Mesendoderm (in vitro differentiated cells): ENCODE measurements around the gene MKRN2.

Experiments
- DNase-seq: peaks from one replicate; pipeline ENCODE4 v3.0.0; 2013
- H2AK5ac ChIP-seq: 2 replicates; pipeline ENCODE4 v1.6.1; 2013; ENCODE audit warnings: low read length, inconsistent platforms
- H2BK120ac ChIP-seq: 2 replicates; pipeline ENCODE4 v1.6.1; 2013; ENCODE audit warnings: low read depth, mild to moderate bottlenecking, low read length, moderate library complexity, mixed read lengths
- H2BK15ac ChIP-seq: replicated peaks from 2 replicates; pipeline ENCODE4 v1.6.1; 2013; ENCODE audit warnings: low read depth, mild to moderate bottlenecking, moderate library complexity
- H2BK5ac ChIP-seq: 2 replicates; pipeline ENCODE4 v1.6.1; 2013; ENCODE audit warnings: low read length, inconsistent platforms
- H3K18ac ChIP-seq: 2 replicates; pipeline ENCODE4 v1.6.1; 2013; ENCODE audit warnings: mild to moderate bottlenecking, low read length, mixed read lengths
- H3K23ac ChIP-seq: one replicate; pipeline ENCODE4 v1.6.1; 2013; ENCODE audit warnings: low read length
- H3K27ac ChIP-seq: 2 replicates; pipeline ENCODE4 v1.5.1; 2013; ENCODE audit warnings: low read depth, mild to moderate bottlenecking, inconsistent platforms, low read length, moderate library complexity
- H3K27me3 ChIP-seq: 2 replicates; pipeline ENCODE4 v1.6.1; 2013; ENCODE audit warnings: low read length, control low read depth, mild to moderate bottlenecking, inconsistent platforms; ENCODE audit not compliant: insufficient read depth, poor library complexity
- H3K36me3 ChIP-seq: 2 replicates; pipeline ENCODE4 v1.6.1; 2013; ENCODE audit warnings: low read length, inconsistent platforms; ENCODE audit not compliant: control insufficient read depth, insufficient read depth
- H3K4ac ChIP-seq: one replicate; pipeline ENCODE4 v1.6.1; 2013; ENCODE audit warnings: low read depth, mild to moderate bottlenecking, low read length, moderate library complexity
- H3K4me1 ChIP-seq: 2 replicates; pipeline ENCODE4 v1.6.1; 2013; ENCODE audit warnings: low read depth, low read length, inconsistent platforms; ENCODE audit not compliant: control insufficient read depth
- H3K4me2 ChIP-seq: 2 replicates; pipeline ENCODE4 v1.6.1; 2013; ENCODE audit warnings: low read length
- H3K4me3 ChIP-seq: 2 replicates; pipeline ENCODE4 v1.5.1; 2013; ENCODE audit warnings: mild to moderate bottlenecking, low read length
- H3K56ac ChIP-seq: one replicate; pipeline ENCODE4 v1.6.1; 2013; ENCODE audit warnings: low read length
- H3K79me1 ChIP-seq: 2 replicates; pipeline ENCODE4 v1.6.1; 2013; ENCODE audit warnings: low read length, inconsistent platforms
- H3K79me2 ChIP-seq: 2 replicates; pipeline ENCODE4 v1.6.1; 2013; ENCODE audit warnings: mild to moderate bottlenecking, low read length; ENCODE audit not compliant: control insufficient read depth, insufficient read depth
- H3K9ac ChIP-seq: 2 replicates; pipeline ENCODE4 v1.6.1; 2013; ENCODE audit warnings: low read length, inconsistent platforms
- H4K5ac ChIP-seq: one replicate; pipeline ENCODE4 v1.6.1; 2013; ENCODE audit warnings: low read length
- H4K8ac ChIP-seq: one replicate; pipeline ENCODE4 v1.6.1; 2013; ENCODE audit warnings: low read depth, mild to moderate bottlenecking, control low read depth, low read length, moderate library complexity
- WGBS: extraction: QIAGEN DNeasy Blood & Tissue Kit; methylation state at CpG from one replicate; pipeline ENCODE4 v1.1.7; 2013; ENCODE audit warnings: low lambda C conversion rate, missing lambda C conversion rate; ENCODE audit not compliant: insufficient coverage; ENCODE audit errors: extremely low coverage; 5-methylcytosine and 5-hydroxymethylcytosine counted together

Gene MKRN2

DNA sequence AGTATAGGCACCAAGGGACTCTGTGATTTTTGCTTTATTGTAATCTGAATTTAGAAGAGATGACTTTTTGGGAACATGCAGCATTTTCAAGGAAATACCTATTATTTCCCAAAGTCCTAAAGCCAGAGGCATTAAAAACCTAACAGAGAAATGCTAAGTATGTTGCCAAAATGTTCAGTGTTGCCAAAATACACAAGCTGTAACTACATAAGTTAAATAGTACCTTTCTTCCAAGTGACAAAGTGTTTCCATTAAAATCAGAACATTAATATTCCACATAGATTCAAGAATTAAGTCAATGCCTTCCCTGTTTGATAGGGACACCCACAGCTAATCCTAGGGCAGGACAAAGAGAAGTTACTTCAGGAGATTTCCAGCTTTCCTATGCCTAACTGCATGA is 42.0 kb downstream of the MKRN2 start:
- no peak overlapping the region for H2BK5ac ChIP-seq
- no peak overlapping the region for H3K27ac ChIP-seq
- no peak overlapping the region for H4K8ac ChIP-seq
- no peak overlapping the region for H2BK120ac ChIP-seq
- H3K4me3 ChIP-seq, result no peak overlapping the region
- H3K18ac ChIP-seq, result no peak overlapping the region
- no peak overlapping the region for H2BK15ac ChIP-seq
- no peaks in the 10 kb centered on the region for H3K79me2 ChIP-seq
- H3K9ac ChIP-seq, result no peak overlapping the region
- no peak overlapping the region for H3K4ac ChIP-seq
- H3K79me1 ChIP-seq, result no peaks in the 10 kb centered on the region
- no peak overlapping the region for H2AK5ac ChIP-seq
- no peaks in the 10 kb centered on the region for H3K27me3 ChIP-seq
- H3K23ac ChIP-seq, result no peak overlapping the region
- no peak overlapping the region for H3K4me2 ChIP-seq
- H4K5ac ChIP-seq, result no peak overlapping the region
- no peak for DNase-seq
- H3K36me3 ChIP-seq, result peaks cover 13% of the 10 kb centered on the region
- no peak overlapping the region for H3K56ac ChIP-seq
- H3K4me1 ChIP-seq, result no peaks in the 10 kb centered on the region

DNA sequence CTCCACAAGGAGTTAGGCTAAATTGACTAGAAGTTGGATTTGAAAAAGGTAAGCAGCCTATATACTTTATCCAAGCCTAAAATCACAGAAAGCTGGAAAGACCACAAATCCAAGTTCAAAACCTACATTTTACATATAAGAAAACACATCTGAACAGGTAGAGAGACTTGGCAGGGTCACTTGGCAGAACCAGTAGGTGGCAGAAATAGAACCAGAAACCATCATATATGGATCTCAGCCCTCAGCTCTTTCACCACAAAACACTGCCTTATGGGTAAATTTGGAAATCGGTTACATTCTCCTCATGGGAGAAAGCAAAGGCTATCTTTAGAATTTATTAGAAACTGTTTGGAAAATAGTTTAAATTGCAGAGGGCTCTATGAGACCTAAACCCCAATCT is 44.2 kb downstream of the MKRN2 start:
- no peak overlapping the region for H3K56ac ChIP-seq
- H4K8ac ChIP-seq, result no peak overlapping the region
- H4K5ac ChIP-seq, result no peak overlapping the region
- no peaks in the 10 kb centered on the region for H3K79me1 ChIP-seq
- no peak overlapping the region for H2BK120ac ChIP-seq
- no peaks in the 10 kb centered on the region for H3K79me2 ChIP-seq
- no peak overlapping the region for H3K4me3 ChIP-seq
- no peak overlapping the region for H3K4ac ChIP-seq
- no peaks in the 10 kb centered on the region for H3K27me3 ChIP-seq
- H3K18ac ChIP-seq, result no peak overlapping the region
- H2AK5ac ChIP-seq, result no peak overlapping the region
- no peak overlapping the region for H2BK5ac ChIP-seq
- no peaks in the 10 kb centered on the region for H3K4me1 ChIP-seq
- H3K27ac ChIP-seq, result no peak overlapping the region
- no peak for DNase-seq
- peaks cover 9% of the 10 kb centered on the region for H3K36me3 ChIP-seq
- H3K23ac ChIP-seq, result no peak overlapping the region
- no peak overlapping the region for H3K9ac ChIP-seq
- WGBS, result no CpG with 5 or more reads among the region's 1 CpG
- H2BK15ac ChIP-seq, result no peak overlapping the region
- no peak overlapping the region for H3K4me2 ChIP-seq

DNA sequence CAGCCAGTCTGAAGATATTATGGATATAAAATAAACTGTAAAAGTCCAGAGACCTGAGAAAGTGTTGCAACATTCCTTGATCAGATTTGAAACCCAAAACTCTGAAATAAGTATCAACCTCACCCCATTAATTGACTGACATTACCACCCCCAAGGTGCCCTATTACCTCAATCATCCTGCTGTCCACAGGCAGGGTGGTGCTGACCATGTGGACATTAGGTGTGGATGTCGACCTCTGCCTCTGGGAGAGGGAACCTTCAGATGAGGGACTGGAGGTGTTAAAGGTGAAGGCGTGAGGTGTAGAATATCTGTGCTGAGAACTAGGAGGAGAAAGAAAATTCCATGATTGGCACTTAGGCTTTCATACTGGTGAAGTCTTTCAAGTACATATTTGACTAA is 47.1 kb downstream of the MKRN2 start:
- Histone ChIP-seq H3K56ac (no peak overlapping the region), H3K36me3 (peaks cover 7% of the 10 kb centered on the region)
- no CpG with 5 or more reads among the region's 2 CpGs for WGBS

DNA sequence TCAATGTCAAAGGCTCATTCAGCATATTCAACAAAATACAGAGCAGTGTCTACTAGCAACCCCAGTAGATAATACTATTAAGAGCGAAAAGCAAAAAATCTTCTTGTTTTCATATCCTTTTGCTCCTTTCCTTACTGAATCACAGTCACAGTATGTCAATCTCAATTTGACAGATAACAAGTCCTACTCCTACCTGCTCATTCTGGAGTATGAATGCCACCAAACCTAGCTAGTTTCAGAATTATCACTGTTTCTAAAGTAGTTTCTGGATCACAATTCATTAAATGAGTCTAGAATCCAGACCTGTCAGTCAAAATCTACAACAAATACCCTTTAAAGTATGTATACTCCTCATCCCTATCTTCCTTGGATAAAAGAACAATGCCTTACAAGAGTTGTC is 51.5 kb downstream of the MKRN2 start:
- Histone ChIP-seq H3K23ac (no peak overlapping the region), H3K9ac (no peak overlapping the region), H3K79me2 (peaks cover 9% of the 10 kb centered on the region), H3K18ac (no peak overlapping the region), H3K27me3 (no peaks in the 10 kb centered on the region), H3K27ac (no peak overlapping the region), H2BK15ac (no peak overlapping the region), H3K4me1 (no peaks in the 10 kb centered on the region), H3K4me3 (no peak overlapping the region), H2BK5ac (no peak overlapping the region), H2BK120ac (no peak overlapping the region), H2AK5ac (no peak overlapping the region), H3K56ac (no peak overlapping the region), H3K36me3 (no peaks in the 10 kb centered on the region), H3K4ac (no peak overlapping the region), H3K4me2 (no peak overlapping the region), H4K8ac (no peak overlapping the region), H4K5ac (no peak overlapping the region), H3K79me1 (peaks cover 7% of the 10 kb centered on the region)
- WGBS, result no CpG with 5 or more reads among the region's 1 CpG
- no peak for DNase-seq

More for the DNA sequence above, 47.1 kb downstream of the MKRN2 start:
- no peak overlapping the region for H2BK120ac ChIP-seq
- no peak overlapping the region for H2BK5ac ChIP-seq
- no peak overlapping the region for H3K27ac ChIP-seq
- H3K4ac ChIP-seq, result no peak overlapping the region
- H3K79me1 ChIP-seq, result no peaks in the 10 kb centered on the region
- H2AK5ac ChIP-seq, result no peak overlapping the region
- no peak overlapping the region for H2BK15ac ChIP-seq
- H3K79me2 ChIP-seq, result no peaks in the 10 kb centered on the region
- no peak overlapping the region for H3K4me3 ChIP-seq
- no peak overlapping the region for H3K18ac ChIP-seq
- peak; percentile 21 for DNase-seq
- H4K8ac ChIP-seq, result no peak overlapping the region
- H3K27me3 ChIP-seq, result no peaks in the 10 kb centered on the region
- no peak overlapping the region for H3K23ac ChIP-seq
- no peak overlapping the region for H3K9ac ChIP-seq
- H3K4me1 ChIP-seq, result no peaks in the 10 kb centered on the region
- no peak overlapping the region for H3K4me2 ChIP-seq
- H4K5ac ChIP-seq, result no peak overlapping the region

DNA sequence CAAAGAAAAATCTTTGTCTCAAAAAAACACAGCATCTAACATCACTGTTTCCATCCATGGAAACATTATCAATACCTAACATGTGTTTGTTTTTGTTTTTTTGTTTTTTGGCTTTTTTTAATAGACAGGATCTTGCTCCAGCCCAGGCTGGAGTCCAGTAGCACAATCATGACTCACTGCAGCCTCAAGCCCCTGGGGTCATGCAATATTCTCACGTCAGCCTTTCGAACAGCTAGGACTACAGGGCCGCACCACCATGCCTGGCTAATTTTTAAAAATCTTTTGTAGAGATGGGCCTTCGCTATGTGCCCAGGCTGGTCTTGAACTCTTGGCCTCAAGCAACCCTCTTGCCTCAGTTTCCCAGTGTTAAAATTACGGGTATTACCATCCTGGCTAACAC is 54.2 kb downstream of the MKRN2 start:
- Histone ChIP-seq H3K27me3 (no peaks in the 10 kb centered on the region), H3K4ac (no peak overlapping the region), H3K56ac (no peak overlapping the region), H3K4me2 (no peak overlapping the region), H3K27ac (no peak overlapping the region), H3K4me1 (no peaks in the 10 kb centered on the region), H2AK5ac (no peak overlapping the region), H3K36me3 (no peaks in the 10 kb centered on the region), H3K18ac (no peak overlapping the region), H3K79me1 (peaks cover 11% of the 10 kb centered on the region), H3K4me3 (no peak overlapping the region), H4K5ac (no peak overlapping the region), H2BK5ac (no peak overlapping the region), H2BK120ac (no peak overlapping the region), H3K23ac (no peak overlapping the region), H3K9ac (no peak overlapping the region), H2BK15ac (no peak overlapping the region), H3K79me2 (peaks cover 13% of the 10 kb centered on the region), H4K8ac (no peak overlapping the region)
- DNase-seq, result no peak
- no CpG with 5 or more reads among the region's 5 CpGs for WGBS

DNA sequence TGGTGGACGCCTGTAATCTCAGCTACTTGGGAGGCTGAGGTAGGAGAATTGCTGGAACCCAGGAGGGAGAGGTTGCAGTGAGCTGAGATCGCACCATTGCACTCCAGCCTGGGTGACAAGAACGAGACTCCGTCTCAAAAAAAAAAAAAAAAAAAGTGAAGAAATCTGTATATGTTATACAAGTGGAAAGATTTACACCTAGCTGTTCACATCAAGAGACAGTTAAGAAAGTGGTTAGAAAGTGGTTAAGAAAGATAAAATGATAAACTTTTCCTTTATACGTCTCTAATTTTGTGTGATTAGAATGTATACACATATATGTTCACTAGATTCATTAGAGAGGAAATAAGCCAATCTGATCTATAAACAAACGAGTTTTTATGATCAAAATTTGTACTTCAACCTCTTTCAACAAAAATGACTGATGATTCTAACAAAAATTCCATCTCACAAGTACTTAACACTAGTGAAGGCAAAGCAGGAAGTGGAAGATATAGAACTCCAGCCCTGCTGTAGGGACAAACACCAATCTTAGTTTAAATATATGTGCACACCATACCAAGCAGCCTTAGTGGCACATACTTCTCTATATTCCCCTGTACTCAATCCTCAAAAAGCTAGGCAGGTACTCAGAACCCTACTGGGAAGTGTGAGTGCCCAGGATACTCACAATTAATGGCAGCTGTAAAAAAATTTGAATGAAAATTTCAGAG is 55.8 kb downstream of the MKRN2 start:
- H3K27ac ChIP-seq, result no peak overlapping the region
- H3K18ac ChIP-seq, result no peak overlapping the region
- no peaks in the 10 kb centered on the region for H3K27me3 ChIP-seq
- H3K4me3 ChIP-seq, result no peak overlapping the region
- H3K9ac ChIP-seq, result no peak overlapping the region
- no peak overlapping the region for H2AK5ac ChIP-seq
- H2BK120ac ChIP-seq, result no peak overlapping the region
- no peak overlapping the region for H3K4ac ChIP-seq
- H3K36me3 ChIP-seq, result no peaks in the 10 kb centered on the region
- H3K56ac ChIP-seq, result no peak overlapping the region
- DNase-seq, result no peak
- no peak overlapping the region for H4K5ac ChIP-seq
- H4K8ac ChIP-seq, result no peak overlapping the region
- H2BK5ac ChIP-seq, result no peak overlapping the region
- no peak overlapping the region for H2BK15ac ChIP-seq
- WGBS, result no CpG with 5 or more reads among the region's 6 CpGs
- no peak overlapping the region for H3K4me2 ChIP-seq
- H3K79me1 ChIP-seq, result peaks cover 11% of the 10 kb centered on the region
- peaks cover 13% of the 10 kb centered on the region for H3K79me2 ChIP-seq
- H3K23ac ChIP-seq, result no peak overlapping the region
- H3K4me1 ChIP-seq, result no peaks in the 10 kb centered on the region
